GM12878 (cell line): ENCODE measurements around the gene PML. TPM values are rescaled to one million over a fixed set of nuclear protein-coding genes. Genes with fewer than 3 reads are reported as not detected.
"Not testable (repeated sequence)": the region's sequence is repeated elsewhere in the genome, so short reads cannot be mapped to it uniquely, and the experiment has no call there.

Experiments used
- ATAC-seq: fragments of 200-7000 bp; cut with Tn5 transposase; 3 replicates; pipeline ENCODE4 v1.9.1; 2020; ENCODE audit warnings: mild to moderate bottlenecking, moderate library complexity
- BruUV-seq: library from RNA; stranded (reverse); fragments of 400-500 nt; replicated peaks from 2 replicates; lab custom pipeline; 2021; lab: Mats Ljungman, UMichigan
- CTCF ChIA-PET: fragments of 300-600 bp; sonication (Branson Sonifier 250); formaldehyde crosslinking; extraction: SDS; loops from one replicate; lab custom pipeline; 2021; ENCODE audit warnings: inconsistent platforms; lab: Yijun Ruan, JAX
- POLR2A ChIA-PET: fragments of 350-600 bp; formaldehyde crosslinking; extraction: SDS; loops from one replicate; lab custom pipeline; 2021; ENCODE audit warnings: inconsistent platforms; lab: Charles Lee
- RAD21 ChIA-PET: fragments of 300-600 bp; sonication (Branson Sonifier 250); formaldehyde crosslinking; loops from one replicate; lab custom pipeline; 2023; ENCODE audit warnings: antibody characterized with exemption; ENCODE audit not compliant: unreplicated experiment; lab: Charles Lee
- SMC1A ChIA-PET: fragments of 300-600 bp; sonication (Branson Sonifier 250); formaldehyde crosslinking; loops from one replicate; lab custom pipeline; 2023; ENCODE audit not compliant: unreplicated experiment, uncharacterized antibody; lab: Charles Lee
- DNase-seq: peaks from one replicate; pipeline ENCODE4 v3.0.0-alpha.2; 2011; ENCODE audit warnings: low read depth, low spot score
- FAIRE-seq: peaks from 3 replicates; lab custom pipeline; 2011; peaks lifted over from hg19 to GRCh38; lab: Jason Lieb, UNC
- H2AFZ ChIP-seq: 2 replicates; pipeline ENCODE4 v1.6.0; 2011; ENCODE audit warnings: low read depth, low read length, control low read depth; ENCODE audit not compliant: control insufficient read depth
- H3K27ac ChIP-seq: 2 replicates; pipeline ENCODE4 v1.5.1; 2011; ENCODE audit warnings: control low read depth; ENCODE audit not compliant: control insufficient read depth, insufficient read depth
- H3K27me3 ChIP-seq, 2 experiments: replicated peaks in 1 of 2; 2 replicates each; pipeline versions ENCODE4 v1.6.0 to v1.6.1; 2011; ENCODE audit warnings: low read length in 1 of 2; ENCODE audit not compliant: control insufficient read depth in 2 of 2, insufficient read depth in 2 of 2
- H3K36me3 ChIP-seq, 2 experiments: 2 replicates each; pipeline ENCODE4 v1.5.1; 2011; ENCODE audit warnings: low read length in 1 of 2; ENCODE audit not compliant: control insufficient read depth in 2 of 2, insufficient read depth in 2 of 2
- H3K4me1 ChIP-seq: 2 replicates; pipeline ENCODE4 v1.6.1; 2011; ENCODE audit warnings: mild to moderate bottlenecking, low read length, moderate library complexity, mixed read lengths; ENCODE audit not compliant: control insufficient read depth, insufficient read depth
- H3K4me2 ChIP-seq: 2 replicates; pipeline ENCODE4 v1.6.0; 2011; ENCODE audit warnings: control low read depth; ENCODE audit not compliant: control insufficient read depth, insufficient read depth
- H3K4me3 ChIP-seq: fragments of 200-600 bp; sonication (generic); 2 replicates; pipeline ENCODE4 v1.5.1; 2016
- H3K79me2 ChIP-seq: 2 replicates; pipeline ENCODE4 v1.6.0; 2011; ENCODE audit warnings: low read length; ENCODE audit not compliant: control insufficient read depth, insufficient read depth
- H3K9ac ChIP-seq: 2 replicates; pipeline ENCODE4 v1.8.0; 2011; ENCODE audit warnings: low read length, control low read depth, mixed read lengths; ENCODE audit not compliant: control insufficient read depth, insufficient read depth
- H3K9me3 ChIP-seq: replicated peaks from 3 replicates; pipeline ENCODE4 v1.5.1; 2011; ENCODE audit warnings: mild to moderate bottlenecking, low read length; ENCODE audit not compliant: control insufficient read depth, insufficient read depth
- H4K20me1 ChIP-seq: 2 replicates; pipeline ENCODE4 v1.6.0; 2011; ENCODE audit not compliant: control insufficient read depth, insufficient read depth
- BCL11A ChIP-seq: IDR thresholded peaks from 2 replicates; pipeline ENCODE4 v1.6.1; 2011; ENCODE audit warnings: low read depth, low read length
- BHLHE40 ChIP-seq, 2 experiments: fragments of 450-650 bp in 1 of 2; IDR thresholded peaks; 2 replicates each; pipeline ENCODE4 v1.6.1; 2011 to 2017; ENCODE audit warnings: low read depth in 2 of 2, borderline replicate concordance in 1 of 2, improper control_type of control experiment in 1 of 2, low read length in 1 of 2, mild to moderate bottlenecking in 1 of 2
- FOXM1 ChIP-seq: IDR thresholded peaks from 2 replicates; pipeline ENCODE4 v1.6.1; 2012; ENCODE audit warnings: low read depth, mild to moderate bottlenecking, inconsistent platforms, low read length, moderate library complexity
- HCFC1 ChIP-seq: fragments of 150-350 bp; IDR thresholded peaks from 2 replicates; pipeline ENCODE4 v1.6.1; 2014; ENCODE audit warnings: low read length
- PAX5 ChIP-seq: IDR thresholded peaks from 2 replicates; pipeline ENCODE4 v1.6.1; 2011; ENCODE audit warnings: low read depth, low read length, borderline replicate concordance
- SMC3 ChIP-seq: IDR thresholded peaks from 2 replicates; pipeline ENCODE4 v1.6.1; 2011; ENCODE audit warnings: low read length, improper control_type of control experiment, borderline replicate concordance
- SPI1 ChIP-seq: IDR thresholded peaks from 2 replicates; pipeline ENCODE4 v1.6.1; 2011; ENCODE audit warnings: low read depth, mild to moderate bottlenecking, low read length, moderate library complexity, borderline replicate concordance; ENCODE audit not compliant: insufficient read depth
- WGBS: methylation state at CpG from one replicate; pipeline ENCODE4 v1.1.6; 2016; ENCODE audit warnings: low lambda C conversion rate; ENCODE audit not compliant: insufficient replicate concordance, insufficient coverage; ENCODE audit errors: missing lambda C conversion rate; 5-methylcytosine and 5-hydroxymethylcytosine counted together
- in situ Hi-C: fragments of 300-500 bp; cut with MboI; formaldehyde crosslinking; loops from 9 replicates; pipeline ENCODE4 v1.14.3; 2018; ENCODE audit warnings: mixed read lengths
- intact Hi-C: fragments of 100-400 bp; cut with micrococcal nuclease; formaldehyde crosslinking; loops from one replicate; pipeline ENCODE4 v1.14.2; 2022; ENCODE audit not compliant: unreplicated experiment
- polyA plus RNA-seq, 11 experiments: library from polyadenylated mRNA; depleted of rRNA in 4 of 11; unstranded in 6 of 11; stranded (reverse) in 5 of 11; fragments of >200 nt; fragmentation: Nextera tagmentation in 4 of 11; fragmentation: Illumina TruSeq in 1 of 11; extraction: Ambion mirVana in 4 of 11; extraction: Trizol in 1 of 11; gene quantifications; 1 replicate in 1 of 11; 2 replicates in 10 of 11; pipeline versions ENCODE4 v1.2.1 to v1.2.3, GENCODE V29; 2011 to 2016; ENCODE audit warnings: inconsistent platforms in 2 of 11, missing spikeins in 2 of 11, low read depth in 1 of 11
- total RNA-seq, 4 experiments: library from RNA; depleted of rRNA in 3 of 4; stranded (reverse); fragments of >200 nt in 3 of 4; fragmentation: Illumina TruSeq in 1 of 4; extraction: Trizol in 1 of 4; gene quantifications; 2 replicates each; pipeline versions ENCODE4 v1.2.1 to v1.2.3, GENCODE V29; 2013 to 2021
- TF ChIP-seq, protein P1 (sequence below), 3 experiments: IDR thresholded peaks in 2 of 3; conservative IDR thresholded peaks in 1 of 3; 2 replicates each; pipeline ENCODE4 v1.5.1; 2011; ENCODE audit warnings: low read depth in 3 of 3, low read length in 3 of 3, mild to moderate bottlenecking in 3 of 3, control low read depth in 2 of 3, moderate library complexity in 2 of 3, inconsistent platforms in 1 of 3, mixed read lengths in 1 of 3; ENCODE audit not compliant: control insufficient read depth in 2 of 3, insufficient read depth in 1 of 3; ENCODE audit errors: extremely low read depth in 1 of 3

PML gene
- total and polyA plus RNA-seq, 10 of the 15 experiments (the other 5 are each of a cell fraction or from before 2014, with no cell fraction given), result 8.5 to 95.5 (median 30.8) TPM

DNA sequence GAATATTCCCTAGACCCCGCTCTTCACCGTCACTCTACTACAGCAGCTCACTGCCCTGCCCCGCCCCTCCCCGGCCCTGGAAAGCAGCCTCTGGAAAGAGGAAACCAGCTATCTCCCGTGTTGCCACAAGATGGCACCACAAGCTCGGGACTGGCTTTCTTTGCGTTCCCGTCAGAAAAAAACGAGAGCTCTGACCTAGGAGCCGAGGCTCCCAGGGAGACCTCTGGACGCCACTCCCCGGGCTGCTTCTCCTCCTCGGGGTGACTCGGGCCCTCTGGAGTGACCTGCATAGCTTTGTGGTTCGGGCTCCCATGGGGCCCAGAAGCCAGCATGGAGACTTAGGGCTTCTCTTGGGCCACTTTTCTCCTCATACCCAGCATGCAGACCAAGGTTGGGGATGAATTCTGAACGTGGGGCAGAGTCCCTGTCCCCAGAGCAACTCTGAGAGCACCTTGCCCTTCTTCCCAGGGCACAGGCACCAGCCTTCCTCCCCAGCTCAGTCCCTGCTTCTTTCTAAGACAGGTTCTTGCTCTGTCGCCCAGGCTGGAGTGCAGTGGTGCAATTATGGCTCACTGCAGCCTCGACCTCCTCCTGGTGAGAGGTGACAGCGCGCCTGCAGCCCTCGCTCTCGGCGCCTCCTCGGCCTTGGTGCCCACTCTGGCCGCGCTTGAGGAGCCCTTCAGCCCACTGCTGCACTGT, 21.4 kb upstream of the PML start (continued):
- TF ChIP-seq, protein P1, sequence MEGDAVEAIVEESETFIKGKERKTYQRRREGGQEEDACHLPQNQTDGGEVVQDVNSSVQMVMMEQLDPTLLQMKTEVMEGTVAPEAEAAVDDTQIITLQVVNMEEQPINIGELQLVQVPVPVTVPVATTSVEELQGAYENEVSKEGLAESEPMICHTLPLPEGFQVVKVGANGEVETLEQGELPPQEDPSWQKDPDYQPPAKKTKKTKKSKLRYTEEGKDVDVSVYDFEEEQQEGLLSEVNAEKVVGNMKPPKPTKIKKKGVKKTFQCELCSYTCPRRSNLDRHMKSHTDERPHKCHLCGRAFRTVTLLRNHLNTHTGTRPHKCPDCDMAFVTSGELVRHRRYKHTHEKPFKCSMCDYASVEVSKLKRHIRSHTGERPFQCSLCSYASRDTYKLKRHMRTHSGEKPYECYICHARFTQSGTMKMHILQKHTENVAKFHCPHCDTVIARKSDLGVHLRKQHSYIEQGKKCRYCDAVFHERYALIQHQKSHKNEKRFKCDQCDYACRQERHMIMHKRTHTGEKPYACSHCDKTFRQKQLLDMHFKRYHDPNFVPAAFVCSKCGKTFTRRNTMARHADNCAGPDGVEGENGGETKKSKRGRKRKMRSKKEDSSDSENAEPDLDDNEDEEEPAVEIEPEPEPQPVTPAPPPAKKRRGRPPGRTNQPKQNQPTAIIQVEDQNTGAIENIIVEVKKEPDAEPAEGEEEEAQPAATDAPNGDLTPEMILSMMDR (IDR thresholded peaks at IDR 0.05 in 2 of 3, conservative IDR thresholded peaks at IDR 0.05 in 1 of 3; ENCODE audit: control insufficient read depth in 2 of 3, extremely low read depth in 1 of 3, insufficient read depth in 1 of 3, low read depth in 3 of 3, low read length in 3 of 3), result peak; percentile 89 to 99 (median 93); a peak in 5 of 6 replicates
- peak; percentile 72; the same call in 1 of the 2 replicates for TF ChIP-seq PAX5
- TF ChIP-seq BHLHE40 (IDR thresholded peaks at IDR 0.05; ENCODE audit: borderline replicate concordance in 1 of 2, low read depth in 2 of 2, low read length in 1 of 2), result 0 out of 4 replicates have a peak, but pooled peaks of 1 of the 2 experiments have one; percentile 35
- TF ChIP-seq HCFC1, result peak; percentile 47; the same call in 1 of the 2 replicates
- no peak for TF ChIP-seq BCL11A
- no peak for TF ChIP-seq FOXM1
- peak; percentile 62; the same call in 1 of the 2 replicates for TF ChIP-seq SPI1
- peak; percentile 86 for TF ChIP-seq SMC3

DNA sequence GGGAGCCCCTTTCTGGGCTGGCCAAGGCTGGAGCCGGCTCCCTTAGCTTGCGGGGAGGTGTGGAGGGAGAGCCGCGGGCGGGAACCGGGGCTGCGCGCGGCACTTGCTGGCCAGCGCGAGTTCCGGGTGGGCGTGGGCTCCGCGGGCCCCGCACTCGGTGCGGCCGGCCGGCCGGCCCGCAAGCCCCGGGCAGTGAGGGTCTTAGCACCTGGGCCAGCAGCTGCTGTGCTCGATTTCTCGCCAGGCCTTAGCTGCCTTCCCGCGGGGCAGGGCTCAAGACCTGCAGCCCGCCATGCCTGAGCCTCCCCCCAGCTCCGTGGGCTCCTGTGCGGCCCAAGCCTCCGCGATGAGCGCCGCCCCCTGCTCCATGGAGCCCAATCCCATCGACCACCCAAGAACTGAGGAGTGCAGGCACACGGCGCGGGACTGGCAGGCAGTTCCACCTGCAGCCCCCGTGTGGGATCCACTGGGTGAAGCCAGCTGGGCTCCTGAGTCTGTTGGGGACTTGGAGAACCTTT, 20.8 kb upstream of the PML start:
- H3K79me2 ChIP-seq, DNase-seq, H3K4me2 ChIP-seq, H3K4me1 ChIP-seq, H3K27me3 ChIP-seq, H3K9me3 ChIP-seq, ATAC-seq, BruUV-seq, FAIRE-seq, H3K36me3 ChIP-seq, H3K4me3 ChIP-seq, H3K27ac ChIP-seq, H4K20me1 ChIP-seq, H2AFZ ChIP-seq, H3K9ac ChIP-seq, in situ Hi-C loops: not testable (repeated sequence)
- ChIA-PET POLR2A (interaction anchor here (0.9 kb wide), 1 partner anchor 20 kb away, joined by 3 read pairs; the partner anchor contains the start of gene PML), SMC1A (interaction anchor here (0.8 to 2.2 kb wide), 8 partner anchors 8 to 75 kb away, joined by 3 to 8 read pairs (median 7); partner anchors contain the start of gene PML), RAD21 (interaction anchor here (1.4 to 2.7 kb wide), 8 partner anchors 13 to 349 kb away, joined by 6 to 28 read pairs (median 10); partner anchors contain the start of gene PML), CTCF (interaction anchor here (0.6 to 5.9 kb wide), 23 partner anchors 8 to 387 kb away, joined by 3 to 63 read pairs (median 10); partner anchors contain the start of genes PML, STOML1 and TBC1D21)
- intact Hi-C loops, result loop anchor here (1.0 to 5.0 kb wide), 4 partner anchors 54 to 347 kb away; no protein-coding TSS in a partner anchor
- 89% methylated on average over 38 of the region's 39 CpGs for WGBS
